HepG2 (cell line): Measurements from ENCODE around the gene NES. TPM values are rescaled to one million over a fixed set of nuclear protein-coding genes. Genes with fewer than 3 reads are reported as not detected.

Experiments
- DR1 ChIP-seq: sonication (generic); formaldehyde crosslinking; IDR thresholded peaks from 2 replicates; pipeline ENCODE4 v1.8.0; 2021; ENCODE audit warnings: mild to moderate bottlenecking, missing genetic modification reagents, inconsistent platforms
- HOXA7 ChIP-seq: sonication (generic); formaldehyde crosslinking; IDR thresholded peaks from 2 replicates; pipeline ENCODE4 v1.8.1; 2022; ENCODE audit warnings: mild to moderate bottlenecking, missing genetic modification reagents, moderate library complexity
- KAT2B ChIP-seq: fragments of 150-350 bp; IDR thresholded peaks from 2 replicates; pipeline ENCODE4 v1.6.1; 2014; ENCODE audit warnings: low read depth, low read length, borderline replicate concordance
- MED8 ChIP-seq: sonication (generic); formaldehyde crosslinking; IDR thresholded peaks from 2 replicates; pipeline ENCODE4 v1.8.1; 2023; ENCODE audit warnings: mild to moderate bottlenecking, missing genetic modification reagents; ENCODE audit not compliant: insufficient replicate concordance
- NR2F6 ChIP-seq, 2 experiments: IDR thresholded peaks; 2 replicates each; pipeline ENCODE4 v1.6.1; 2016; ENCODE audit warnings: antibody characterized with exemption in 1 of 2, mild to moderate bottlenecking in 1 of 2
- RELA ChIP-seq: sonication (generic); formaldehyde crosslinking; IDR thresholded peaks from 2 replicates; pipeline ENCODE4 v1.4.0; 2020; ENCODE audit warnings: missing genetic modification reagents
- TCF7 ChIP-seq: sonication (generic); IDR thresholded peaks from 2 replicates; pipeline ENCODE4 v1.6.1; 2016; ENCODE audit warnings: antibody characterized with exemption, low read depth
- TCF7L2 ChIP-seq: IDR thresholded peaks from 2 replicates; pipeline ENCODE4 v1.6.1; 2011; ENCODE audit warnings: mild to moderate bottlenecking, low read depth, low read length, moderate library complexity
- ZNF121 ChIP-seq: sonication (generic); formaldehyde crosslinking; IDR thresholded peaks from 2 replicates; pipeline ENCODE4 v1.5.0; 2020; ENCODE audit warnings: mild to moderate bottlenecking, missing genetic modification reagents
- ZNF660 ChIP-seq: sonication (generic); formaldehyde crosslinking; IDR thresholded peaks from 2 replicates; pipeline ENCODE4 v1.5.1; 2020; ENCODE audit warnings: mild to moderate bottlenecking, low read depth, missing genetic modification reagents, borderline replicate concordance
- ZNF703 ChIP-seq: sonication (generic); formaldehyde crosslinking; IDR thresholded peaks from 2 replicates; pipeline ENCODE4 v1.5.1; 2020; ENCODE audit warnings: missing genetic modification reagents, mild to moderate bottlenecking, moderate library complexity, borderline replicate concordance
- polyA plus RNA-seq, 8 experiments: library from polyadenylated mRNA; depleted of rRNA in 3 of 8; stranded (reverse) in 7 of 8; unstranded in 1 of 8; fragments of >200 nt; fragmentation: Illumina TruSeq in 4 of 8; extraction: Trizol in 4 of 8; gene quantifications; 2 replicates each; pipeline versions ENCODE4 v1.2.1 to v1.2.3, GENCODE V29; 2011 to 2016; ENCODE audit warnings: low read depth in 4 of 8, missing spikeins in 1 of 8, mixed read lengths in 1 of 8; ENCODE audit not compliant: insufficient read depth in 1 of 8
- total RNA-seq, 5 experiments: library from RNA; depleted of rRNA; stranded (reverse); fragments of >200 nt; fragmentation: Illumina TruSeq; extraction: Trizol; gene quantifications; 2 replicates each; pipeline ENCODE4 v1.2.3, GENCODE V29; 2016; ENCODE audit warnings: low read depth in 1 of 5
- TF ChIP-seq, protein P1 (sequence below): sonication (generic); formaldehyde crosslinking; IDR thresholded peaks from 2 replicates; pipeline ENCODE4 v1.4.0; 2020; ENCODE audit warnings: missing genetic modification reagents
- TF ChIP-seq, protein P2 (sequence below): sonication (generic); formaldehyde crosslinking; IDR thresholded peaks from 2 replicates; pipeline ENCODE4 v1.5.0; 2020; ENCODE audit warnings: missing genetic modification reagents
- TF ChIP-seq, protein P3 (sequence below): sonication (generic); formaldehyde crosslinking; IDR thresholded peaks from 2 replicates; pipeline ENCODE4 v1.4.0; 2020; ENCODE audit warnings: mild to moderate bottlenecking, missing genetic modification reagents
- TF ChIP-seq, protein P4 (sequence below): sonication (generic); formaldehyde crosslinking; IDR thresholded peaks from 2 replicates; pipeline ENCODE4; 2020; ENCODE audit warnings: missing genetic modification reagents, mild to moderate bottlenecking, borderline replicate concordance
- TF ChIP-seq, protein P5 (sequence below): sonication (generic); formaldehyde crosslinking; IDR thresholded peaks from 2 replicates; pipeline ENCODE4 v1.4.0; 2020; ENCODE audit warnings: mild to moderate bottlenecking, missing genetic modification reagents

Gene NES
- total and polyA plus RNA-seq, 2 of the 13 experiments (the other 11 are each of a cell fraction or from before 2014, with no cell fraction given) = 1.7 to 16.6 TPM

DNA sequence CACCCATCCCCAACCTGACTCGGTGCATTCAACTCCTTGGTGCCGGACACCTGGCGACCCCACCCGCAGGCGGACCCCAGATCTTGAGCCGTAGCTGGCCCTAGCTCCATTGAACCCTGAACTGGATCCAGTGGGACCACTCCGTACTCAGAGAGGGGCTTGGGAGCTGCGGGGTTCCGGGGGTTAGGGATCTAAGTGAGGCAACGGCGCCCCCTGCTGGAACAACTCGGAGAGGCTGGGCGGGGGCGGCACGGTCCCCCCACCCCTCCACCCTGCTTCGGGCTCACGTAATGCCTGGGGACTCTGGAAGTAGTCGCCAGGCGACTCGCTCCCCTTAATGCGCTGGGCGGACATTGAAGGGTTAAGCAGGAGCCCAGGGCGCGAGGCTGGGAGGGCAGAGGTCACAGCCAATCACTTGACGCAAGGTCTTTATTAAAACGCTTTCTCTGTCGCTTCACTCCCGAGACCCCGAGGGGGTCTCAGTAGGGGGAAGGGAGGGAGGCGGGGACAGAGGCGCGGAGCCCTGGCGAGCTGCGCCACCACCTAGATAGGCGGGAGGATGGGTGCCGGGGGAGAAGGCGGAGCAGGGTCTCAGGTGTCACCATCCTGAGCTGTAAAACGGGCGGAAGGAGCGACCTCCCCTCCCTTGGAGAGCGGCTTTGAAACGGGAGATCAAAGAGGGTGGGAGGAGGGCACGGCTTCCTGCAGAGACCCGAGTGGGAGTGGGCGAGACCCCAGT is 28.9 kb upstream of the NES start (continued):
- TF ChIP-seq, protein P1, sequence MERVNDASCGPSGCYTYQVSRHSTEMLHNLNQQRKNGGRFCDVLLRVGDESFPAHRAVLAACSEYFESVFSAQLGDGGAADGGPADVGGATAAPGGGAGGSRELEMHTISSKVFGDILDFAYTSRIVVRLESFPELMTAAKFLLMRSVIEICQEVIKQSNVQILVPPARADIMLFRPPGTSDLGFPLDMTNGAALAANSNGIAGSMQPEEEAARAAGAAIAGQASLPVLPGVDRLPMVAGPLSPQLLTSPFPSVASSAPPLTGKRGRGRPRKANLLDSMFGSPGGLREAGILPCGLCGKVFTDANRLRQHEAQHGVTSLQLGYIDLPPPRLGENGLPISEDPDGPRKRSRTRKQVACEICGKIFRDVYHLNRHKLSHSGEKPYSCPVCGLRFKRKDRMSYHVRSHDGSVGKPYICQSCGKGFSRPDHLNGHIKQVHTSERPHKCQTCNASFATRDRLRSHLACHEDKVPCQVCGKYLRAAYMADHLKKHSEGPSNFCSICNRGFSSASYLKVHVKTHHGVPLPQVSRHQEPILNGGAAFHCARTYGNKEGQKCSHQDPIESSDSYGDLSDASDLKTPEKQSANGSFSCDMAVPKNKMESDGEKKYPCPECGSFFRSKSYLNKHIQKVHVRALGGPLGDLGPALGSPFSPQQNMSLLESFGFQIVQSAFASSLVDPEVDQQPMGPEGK = peak; percentile 98
- no peak for TF ChIP-seq ZNF121 (CRISPR knock-in tag)
- TF ChIP-seq ZNF660 = no peak
- TF ChIP-seq, protein P2, sequence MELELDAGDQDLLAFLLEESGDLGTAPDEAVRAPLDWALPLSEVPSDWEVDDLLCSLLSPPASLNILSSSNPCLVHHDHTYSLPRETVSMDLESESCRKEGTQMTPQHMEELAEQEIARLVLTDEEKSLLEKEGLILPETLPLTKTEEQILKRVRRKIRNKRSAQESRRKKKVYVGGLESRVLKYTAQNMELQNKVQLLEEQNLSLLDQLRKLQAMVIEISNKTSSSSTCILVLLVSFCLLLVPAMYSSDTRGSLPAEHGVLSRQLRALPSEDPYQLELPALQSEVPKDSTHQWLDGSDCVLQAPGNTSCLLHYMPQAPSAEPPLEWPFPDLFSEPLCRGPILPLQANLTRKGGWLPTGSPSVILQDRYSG (CRISPR knock-in tag) = no peak
- TF ChIP-seq, protein P3, sequence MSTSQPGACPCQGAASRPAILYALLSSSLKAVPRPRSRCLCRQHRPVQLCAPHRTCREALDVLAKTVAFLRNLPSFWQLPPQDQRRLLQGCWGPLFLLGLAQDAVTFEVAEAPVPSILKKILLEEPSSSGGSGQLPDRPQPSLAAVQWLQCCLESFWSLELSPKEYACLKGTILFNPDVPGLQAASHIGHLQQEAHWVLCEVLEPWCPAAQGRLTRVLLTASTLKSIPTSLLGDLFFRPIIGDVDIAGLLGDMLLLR = 0 out of 2 replicates have a peak, but pooled peaks have one; percentile 25
- peak; percentile 62; the same call in 1 of the 2 replicates for TF ChIP-seq NR2F6 (IDR thresholded peaks at IDR 0.05)
- TF ChIP-seq NR2F6 (CRISPR knock-in tag; IDR thresholded peaks at IDR 0.05) = peak; percentile 40; the same call in 1 of the 2 replicates
- TF ChIP-seq, protein P4, sequence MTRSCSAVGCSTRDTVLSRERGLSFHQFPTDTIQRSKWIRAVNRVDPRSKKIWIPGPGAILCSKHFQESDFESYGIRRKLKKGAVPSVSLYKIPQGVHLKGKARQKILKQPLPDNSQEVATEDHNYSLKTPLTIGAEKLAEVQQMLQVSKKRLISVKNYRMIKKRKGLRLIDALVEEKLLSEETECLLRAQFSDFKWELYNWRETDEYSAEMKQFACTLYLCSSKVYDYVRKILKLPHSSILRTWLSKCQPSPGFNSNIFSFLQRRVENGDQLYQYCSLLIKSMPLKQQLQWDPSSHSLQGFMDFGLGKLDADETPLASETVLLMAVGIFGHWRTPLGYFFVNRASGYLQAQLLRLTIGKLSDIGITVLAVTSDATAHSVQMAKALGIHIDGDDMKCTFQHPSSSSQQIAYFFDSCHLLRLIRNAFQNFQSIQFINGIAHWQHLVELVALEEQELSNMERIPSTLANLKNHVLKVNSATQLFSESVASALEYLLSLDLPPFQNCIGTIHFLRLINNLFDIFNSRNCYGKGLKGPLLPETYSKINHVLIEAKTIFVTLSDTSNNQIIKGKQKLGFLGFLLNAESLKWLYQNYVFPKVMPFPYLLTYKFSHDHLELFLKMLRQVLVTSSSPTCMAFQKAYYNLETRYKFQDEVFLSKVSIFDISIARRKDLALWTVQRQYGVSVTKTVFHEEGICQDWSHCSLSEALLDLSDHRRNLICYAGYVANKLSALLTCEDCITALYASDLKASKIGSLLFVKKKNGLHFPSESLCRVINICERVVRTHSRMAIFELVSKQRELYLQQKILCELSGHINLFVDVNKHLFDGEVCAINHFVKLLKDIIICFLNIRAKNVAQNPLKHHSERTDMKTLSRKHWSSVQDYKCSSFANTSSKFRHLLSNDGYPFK = no peak
- no peak for TF ChIP-seq DR1 (CRISPR knock-in tag)
- TF ChIP-seq RELA (CRISPR knock-in tag) = no peak
- peak; percentile 14; the same call in 1 of the 2 replicates for TF ChIP-seq TCF7
- TF ChIP-seq HOXA7 = no peak
- no peak for TF ChIP-seq MED8
- no peak for TF ChIP-seq KAT2B
- TF ChIP-seq TCF7L2 = no peak
- no peak for TF ChIP-seq ZNF703 (CRISPR knock-in tag)
- TF ChIP-seq, protein P5, sequence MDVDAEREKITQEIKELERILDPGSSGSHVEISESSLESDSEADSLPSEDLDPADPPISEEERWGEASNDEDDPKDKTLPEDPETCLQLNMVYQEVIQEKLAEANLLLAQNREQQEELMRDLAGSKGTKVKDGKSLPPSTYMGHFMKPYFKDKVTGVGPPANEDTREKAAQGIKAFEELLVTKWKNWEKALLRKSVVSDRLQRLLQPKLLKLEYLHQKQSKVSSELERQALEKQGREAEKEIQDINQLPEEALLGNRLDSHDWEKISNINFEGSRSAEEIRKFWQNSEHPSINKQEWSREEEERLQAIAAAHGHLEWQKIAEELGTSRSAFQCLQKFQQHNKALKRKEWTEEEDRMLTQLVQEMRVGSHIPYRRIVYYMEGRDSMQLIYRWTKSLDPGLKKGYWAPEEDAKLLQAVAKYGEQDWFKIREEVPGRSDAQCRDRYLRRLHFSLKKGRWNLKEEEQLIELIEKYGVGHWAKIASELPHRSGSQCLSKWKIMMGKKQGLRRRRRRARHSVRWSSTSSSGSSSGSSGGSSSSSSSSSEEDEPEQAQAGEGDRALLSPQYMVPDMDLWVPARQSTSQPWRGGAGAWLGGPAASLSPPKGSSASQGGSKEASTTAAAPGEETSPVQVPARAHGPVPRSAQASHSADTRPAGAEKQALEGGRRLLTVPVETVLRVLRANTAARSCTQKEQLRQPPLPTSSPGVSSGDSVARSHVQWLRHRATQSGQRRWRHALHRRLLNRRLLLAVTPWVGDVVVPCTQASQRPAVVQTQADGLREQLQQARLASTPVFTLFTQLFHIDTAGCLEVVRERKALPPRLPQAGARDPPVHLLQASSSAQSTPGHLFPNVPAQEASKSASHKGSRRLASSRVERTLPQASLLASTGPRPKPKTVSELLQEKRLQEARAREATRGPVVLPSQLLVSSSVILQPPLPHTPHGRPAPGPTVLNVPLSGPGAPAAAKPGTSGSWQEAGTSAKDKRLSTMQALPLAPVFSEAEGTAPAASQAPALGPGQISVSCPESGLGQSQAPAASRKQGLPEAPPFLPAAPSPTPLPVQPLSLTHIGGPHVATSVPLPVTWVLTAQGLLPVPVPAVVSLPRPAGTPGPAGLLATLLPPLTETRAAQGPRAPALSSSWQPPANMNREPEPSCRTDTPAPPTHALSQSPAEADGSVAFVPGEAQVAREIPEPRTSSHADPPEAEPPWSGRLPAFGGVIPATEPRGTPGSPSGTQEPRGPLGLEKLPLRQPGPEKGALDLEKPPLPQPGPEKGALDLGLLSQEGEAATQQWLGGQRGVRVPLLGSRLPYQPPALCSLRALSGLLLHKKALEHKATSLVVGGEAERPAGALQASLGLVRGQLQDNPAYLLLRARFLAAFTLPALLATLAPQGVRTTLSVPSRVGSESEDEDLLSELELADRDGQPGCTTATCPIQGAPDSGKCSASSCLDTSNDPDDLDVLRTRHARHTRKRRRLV (CRISPR knock-in tag) = 0 out of 2 replicates have a peak, but pooled peaks have one; percentile 42
